Spleen (tissue), 11 donors: ENCODE data around the gene EML6. TPM values are rescaled to one million over a fixed set of nuclear protein-coding genes. Genes with fewer than 3 reads are reported as not detected.

Experiments
- DNase-seq: peaks from one replicate; pipeline ENCODE4 v3.0.0-alpha.2; 2020
- H3K27ac ChIP-seq, 8 donors: fragments of 200-600 bp; sonication (generic) in 7 of 8; 1 replicate in 4 of 8; 2 replicates in 4 of 8; pipeline versions ENCODE4 v1.5.0 to v1.8.0; 2016 to 2021; ENCODE audit warnings: inconsistent platforms in 4 of 8, mild to moderate bottlenecking in 4 of 8, moderate library complexity in 1 of 8
- H3K27me3 ChIP-seq, 7 donors: fragments of 200-600 bp; sonication (generic) in 6 of 7; replicated peaks in 1 of 7; 1 replicate in 4 of 7; 2 replicates in 3 of 7; pipeline versions ENCODE4 v1.5.0 to v1.8.0; 2016 to 2021; ENCODE audit warnings: inconsistent platforms in 3 of 7, mild to moderate bottlenecking in 1 of 7
- H3K36me3 ChIP-seq, 6 donors: fragments of 200-600 bp; sonication (generic) in 5 of 6; 1 replicate in 4 of 6; 2 replicates in 2 of 6; pipeline versions ENCODE4 v1.5.0 to v1.8.0; 2016 to 2021; ENCODE audit warnings: inconsistent platforms in 2 of 6
- H3K4me1 ChIP-seq, 6 donors: fragments of 200-600 bp; sonication (generic) in 5 of 6; 1 replicate in 3 of 6; 2 replicates in 3 of 6; pipeline versions ENCODE4 v1.5.0 to v1.8.0; 2016 to 2021; ENCODE audit warnings: inconsistent platforms in 3 of 6
- H3K4me3 ChIP-seq, 8 donors: fragments of 200-600 bp; sonication (generic) in 7 of 8; 1 replicate in 4 of 8; 2 replicates in 4 of 8; pipeline versions ENCODE4 v1.5.0 to v1.8.0; 2016 to 2021; ENCODE audit warnings: inconsistent platforms in 4 of 8, mild to moderate bottlenecking in 4 of 8, moderate library complexity in 2 of 8
- H3K9me3 ChIP-seq, 8 donors: fragments of 200-600 bp; sonication (generic) in 7 of 8; 1 replicate in 4 of 8; 2 replicates in 4 of 8; pipeline versions ENCODE4 v1.5.0 to v1.8.0; 2016 to 2021; ENCODE audit warnings: inconsistent platforms in 4 of 8
- POLR2A ChIP-seq, 3 donors: fragments of 450-650 bp; IDR thresholded peaks; one replicate each; pipeline ENCODE4 v1.5.1; 2017; ENCODE audit warnings: antibody characterized with exemption in 3 of 3, mild to moderate bottlenecking in 1 of 3
- POLR2AphosphoS5 ChIP-seq, 3 donors: sonication (generic); formaldehyde crosslinking; IDR thresholded peaks; one replicate each; pipeline ENCODE4 v1.5.1; 2017; ENCODE audit warnings: antibody characterized with exemption in 3 of 3
- WGBS, 5 donors: extraction: QIAGEN DNeasy Blood & Tissue Kit in 3 of 5; methylation state at CpG; one replicate each; pipeline versions ENCODE4 v1.1.5 to v1.1.7; 2013 to 2018; 5-methylcytosine and 5-hydroxymethylcytosine counted together
- intact Hi-C: fragments of 100-400 bp; cut with DNase I; formaldehyde crosslinking; loops from one replicate; pipeline ENCODE4 v1.15.0; 2023; ENCODE audit warnings: low total_unique reads
- polyA plus RNA-seq, 3 donors: library from polyadenylated mRNA; stranded (reverse); fragments of 200-250 nt; gene quantifications; one replicate each; pipeline ENCODE4 v1.2.1, GENCODE V29; 2013
- total RNA-seq, 7 donors: library from RNA; depleted of rRNA in 3 of 7; stranded (reverse); fragments of >200 nt in 3 of 7; fragmentation: NEBNext Ultra II Directional in 4 of 7; extraction: Animal tissue kit (Norgen Biotek cat#: 25700) in 4 of 7; gene quantifications; one replicate each; pipeline versions ENCODE4 v1.1.0 to v1.2.1, GENCODE V29; 2016 to 2021
- TF ChIP-seq, protein P1 (sequence below), 11 experiments: fragments of 200-600 bp in 7 of 11; fragments of 450-650 bp in 4 of 11; sonication (generic) in 4 of 11; IDR thresholded peaks in 8 of 11; conservative IDR thresholded peaks in 3 of 11; 1 replicate in 7 of 11; 2 replicates in 4 of 11; pipeline versions ENCODE4 v1.4.0 to v1.8.0; 2016 to 2021; ENCODE audit warnings: antibody characterized with exemption in 11 of 11, inconsistent platforms in 4 of 11, mild to moderate bottlenecking in 1 of 11
- donor health status: healthy with polysubstance abuse.
- donor health status: DM: no; HTN: no; CAD: no; lungs with moderate emphysema.
- donor health status: DM: no; HTN: no; CAD: no.
- donor health status: Bipolar disorder and iron deficiency.
- donor health status: healthy.
- donor health status: DM: no; HTN: no; CAD: no.
- donor health status: DM: yes; HTN: yes; CAD: no.

The EML6 gene
- total and polyA plus RNA-seq, 10 donors: 4.7 to 18.2 (median 7.6) TPM

DNA sequence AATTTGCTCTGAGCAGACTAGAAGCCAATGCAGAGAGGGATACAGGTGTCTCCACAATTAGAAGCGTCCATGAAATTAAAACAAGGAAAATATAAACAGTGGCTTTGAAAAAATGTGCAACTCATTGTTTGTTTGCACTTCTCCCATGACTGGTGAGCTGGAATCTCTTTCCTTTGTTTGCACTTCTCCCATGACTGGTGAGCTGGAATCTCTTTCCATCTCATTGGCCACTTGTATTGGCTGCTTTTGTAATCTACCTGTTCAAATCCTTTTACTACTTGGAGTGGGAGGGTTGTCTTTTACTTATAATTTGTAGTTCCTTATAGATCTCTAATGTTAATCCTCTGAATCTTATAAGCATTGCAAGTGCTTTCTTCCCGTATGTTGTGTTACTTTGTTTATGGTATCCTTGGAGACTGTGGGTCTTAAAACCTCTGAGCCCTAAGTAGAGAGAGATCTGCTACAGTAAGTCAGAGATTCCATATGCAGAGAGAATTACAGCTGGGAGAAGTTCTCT lies 232.7 kb downstream of the EML6 start:
- TF ChIP-seq, protein P1, sequence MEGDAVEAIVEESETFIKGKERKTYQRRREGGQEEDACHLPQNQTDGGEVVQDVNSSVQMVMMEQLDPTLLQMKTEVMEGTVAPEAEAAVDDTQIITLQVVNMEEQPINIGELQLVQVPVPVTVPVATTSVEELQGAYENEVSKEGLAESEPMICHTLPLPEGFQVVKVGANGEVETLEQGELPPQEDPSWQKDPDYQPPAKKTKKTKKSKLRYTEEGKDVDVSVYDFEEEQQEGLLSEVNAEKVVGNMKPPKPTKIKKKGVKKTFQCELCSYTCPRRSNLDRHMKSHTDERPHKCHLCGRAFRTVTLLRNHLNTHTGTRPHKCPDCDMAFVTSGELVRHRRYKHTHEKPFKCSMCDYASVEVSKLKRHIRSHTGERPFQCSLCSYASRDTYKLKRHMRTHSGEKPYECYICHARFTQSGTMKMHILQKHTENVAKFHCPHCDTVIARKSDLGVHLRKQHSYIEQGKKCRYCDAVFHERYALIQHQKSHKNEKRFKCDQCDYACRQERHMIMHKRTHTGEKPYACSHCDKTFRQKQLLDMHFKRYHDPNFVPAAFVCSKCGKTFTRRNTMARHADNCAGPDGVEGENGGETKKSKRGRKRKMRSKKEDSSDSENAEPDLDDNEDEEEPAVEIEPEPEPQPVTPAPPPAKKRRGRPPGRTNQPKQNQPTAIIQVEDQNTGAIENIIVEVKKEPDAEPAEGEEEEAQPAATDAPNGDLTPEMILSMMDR (IDR thresholded peaks at IDR 0.05 in 8 of 11, conservative IDR thresholded peaks at IDR 0.05 in 3 of 11): no peak
- TF ChIP-seq POLR2A (IDR thresholded peaks at IDR 0.05) (no peak), POLR2AphosphoS5 (IDR thresholded peaks at IDR 0.05) (no peak)

DNA sequence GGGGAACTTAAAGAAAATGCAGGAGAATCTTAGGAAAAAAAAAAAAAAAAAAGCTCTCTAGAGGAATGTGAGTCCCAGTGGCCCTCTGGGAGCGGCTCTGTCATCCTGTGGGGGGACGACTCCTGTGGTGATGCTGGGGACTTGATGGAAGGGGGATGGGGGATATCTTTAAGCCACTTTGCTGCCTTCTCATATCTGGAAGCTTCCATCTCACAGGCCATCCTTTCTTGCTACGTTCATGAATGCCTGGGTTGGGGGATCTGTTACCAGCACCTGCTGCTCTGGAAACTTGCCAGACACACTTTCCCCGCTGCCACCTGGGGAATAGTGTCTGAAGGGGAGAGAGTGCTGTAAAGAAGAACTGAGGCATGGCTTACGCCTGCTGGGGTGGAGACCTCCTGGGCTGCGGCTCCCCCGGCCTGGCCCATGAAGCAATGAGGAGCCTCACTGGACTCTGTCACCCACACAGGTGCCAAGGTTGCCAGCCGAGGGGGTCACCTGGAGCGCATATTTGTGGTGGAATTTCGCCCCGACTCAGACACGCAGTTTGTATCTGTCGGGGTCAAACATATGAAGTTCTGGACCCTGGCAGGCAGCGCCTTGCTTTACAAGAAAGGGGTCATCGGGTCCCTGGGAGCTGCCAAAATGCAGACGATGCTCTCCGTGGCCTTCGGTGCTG lies 234.0 kb downstream of the EML6 start:
- peak; percentile 60 for DNase-seq
- TF ChIP-seq, protein P1 (IDR thresholded peaks at IDR 0.05 in 8 of 11, conservative IDR thresholded peaks at IDR 0.05 in 3 of 11): no peak
- TF ChIP-seq POLR2AphosphoS5 (IDR thresholded peaks at IDR 0.05): no peak
- TF ChIP-seq POLR2A (IDR thresholded peaks at IDR 0.05): no peak
- no peaks in the 10 kb centered on the region for H3K4me1 ChIP-seq
- intact Hi-C loops: no loop called here
- no peaks in the 10 kb centered on the region for H3K36me3 ChIP-seq
- H3K27ac ChIP-seq: no peak overlapping the region
- no peaks in the 10 kb centered on the region for H3K27me3 ChIP-seq
- no peaks in the 10 kb centered on the region for H3K9me3 ChIP-seq
- 88 to 95% (median 94%) methylated on average over 13 to 18 of the region's 18 CpGs for WGBS, 5 donors
- no peak overlapping the region for H3K4me3 ChIP-seq

More for the DNA sequence above, 232.7 kb downstream of the EML6 start:
- H3K9me3 ChIP-seq: no peaks in the 10 kb centered on the region
- WGBS, 5 donors: 88 to 94% (median 93%) methylated on average over 2 of the region's 2 CpGs
- H3K36me3 ChIP-seq: no peaks in the 10 kb centered on the region
- no peaks in the 10 kb centered on the region for H3K27me3 ChIP-seq
- no peak for DNase-seq
- H3K27ac ChIP-seq: no peak overlapping the region
- intact Hi-C loops: no loop called here
- no peak overlapping the region for H3K4me3 ChIP-seq
- H3K4me1 ChIP-seq: no peaks in the 10 kb centered on the region

DNA sequence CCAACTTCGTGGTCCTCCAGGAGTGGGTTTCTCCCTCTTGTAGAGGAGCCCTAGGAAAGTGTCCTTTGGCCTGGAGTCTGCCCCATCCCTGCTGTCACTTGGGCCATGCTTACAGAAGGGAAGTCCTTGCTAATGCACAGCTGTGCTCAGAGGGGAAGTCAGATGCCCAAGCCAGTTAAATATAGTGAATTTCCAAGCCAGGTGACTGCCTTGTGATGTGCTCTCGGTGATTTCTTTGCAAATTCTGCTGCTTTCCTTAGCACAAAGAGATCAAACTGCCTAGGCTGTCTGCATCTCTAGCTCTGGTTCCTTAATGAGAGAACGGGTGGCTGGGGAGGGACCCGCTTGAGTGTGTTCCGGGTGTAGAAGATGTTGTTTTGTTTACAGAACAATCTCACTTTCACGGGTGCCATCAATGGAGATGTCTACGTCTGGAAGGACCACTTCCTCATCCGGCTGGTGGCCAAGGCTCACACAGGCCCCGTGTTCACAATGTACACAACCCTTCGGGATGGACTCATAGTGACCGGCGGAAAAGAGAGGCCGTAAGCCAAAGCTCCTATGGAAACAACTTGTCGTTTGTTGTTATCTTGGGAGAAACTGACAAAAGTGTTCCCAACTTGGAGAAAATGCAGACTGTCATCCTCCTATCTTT lies 235.4 kb downstream of the EML6 start:
- WGBS, 5 donors: 77 to 85% (median 79%) methylated on average over 14 of the region's 14 CpGs
- Histone ChIP-seq H3K9me3 (no peaks in the 10 kb centered on the region), H3K27ac (no peak overlapping the region), H3K27me3 (no peaks in the 10 kb centered on the region), H3K4me1 (no peaks in the 10 kb centered on the region), H3K36me3 (no peaks in the 10 kb centered on the region), H3K4me3 (no peak overlapping the region)
- TF ChIP-seq, protein P1 (IDR thresholded peaks at IDR 0.05 in 8 of 11, conservative IDR thresholded peaks at IDR 0.05 in 3 of 11): no peak
- TF ChIP-seq POLR2A (IDR thresholded peaks at IDR 0.05): no peak
- TF ChIP-seq POLR2AphosphoS5 (IDR thresholded peaks at IDR 0.05): no peak
- peak; percentile 48 for DNase-seq
- intact Hi-C loops: no loop called here

DNA sequence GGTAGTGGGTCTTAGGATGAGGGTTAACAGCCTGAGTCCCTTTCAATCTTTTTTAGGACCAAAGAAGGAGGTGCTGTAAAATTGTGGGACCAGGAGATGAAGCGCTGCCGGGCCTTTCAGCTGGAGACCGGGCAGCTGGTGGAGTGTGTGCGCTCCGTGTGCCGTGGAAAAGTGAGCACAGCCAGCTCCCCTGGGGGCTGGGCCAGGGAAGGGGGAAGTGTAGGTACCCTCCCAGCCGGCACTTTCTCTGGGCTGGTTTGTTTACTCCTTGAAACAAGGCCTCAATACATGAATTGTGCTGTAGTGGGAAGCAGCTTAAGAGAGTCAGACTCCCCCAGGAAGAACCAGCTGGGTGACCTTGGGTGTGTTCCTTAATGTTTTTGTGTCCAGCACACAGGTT lies 236.7 kb downstream of the EML6 start:
- Histone ChIP-seq H3K27ac (no peak overlapping the region), H3K4me1 (peaks cover 0 to 3% (median 0%) of the 10 kb centered on the region in 6 donors), H3K9me3 (no peaks in the 10 kb centered on the region), H3K27me3 (no peaks in the 10 kb centered on the region), H3K36me3 (no peaks in the 10 kb centered on the region), H3K4me3 (no peak overlapping the region)
- intact Hi-C loops: no loop called here
- 73 to 85% (median 79%) methylated on average over 7 of the region's 7 CpGs for WGBS, 5 donors
- peak; percentile 54 for DNase-seq
- TF ChIP-seq POLR2A (IDR thresholded peaks at IDR 0.05) (no peak), POLR2AphosphoS5 (IDR thresholded peaks at IDR 0.05) (no peak)
- TF ChIP-seq, protein P1 (IDR thresholded peaks at IDR 0.05 in 8 of 11, conservative IDR thresholded peaks at IDR 0.05 in 3 of 11): no peak
